Brain microvascular endothelial cell (primary cell): ENCODE measurements around the gene ITPRIPL2.

Experiments
- DNase-seq: peaks from one replicate; pipeline ENCODE4 v3.0.0-alpha.2; 2020
- H3K27ac ChIP-seq: fragments of 250-450 bp; sonication (Bioruptor Pico); 2 replicates; pipeline ENCODE4 v1.5.1; 2020; ENCODE audit warnings: mild to moderate bottlenecking, moderate library complexity
- H3K27me3 ChIP-seq: fragments of 250-450 bp; sonication (Bioruptor Pico); replicated peaks from 2 replicates; pipeline ENCODE4 v1.5.1; 2020; ENCODE audit warnings: mild to moderate bottlenecking
- H3K36me3 ChIP-seq: fragments of 250-450 bp; sonication (Bioruptor Pico); replicated peaks from 2 replicates; pipeline ENCODE4 v1.5.1; 2020; ENCODE audit warnings: mild to moderate bottlenecking
- H3K4me3 ChIP-seq: 2 replicates; pipeline ENCODE4 v1.5.1; 2011; ENCODE audit warnings: low read depth, mild to moderate bottlenecking, control low read depth, low read length, moderate library complexity
- CTCF ChIP-seq: IDR thresholded peaks from 2 replicates; pipeline ENCODE4 v1.5.1; 2011; ENCODE audit warnings: low read depth, mild to moderate bottlenecking, moderate library complexity, low read length, control low read depth, inconsistent platforms; ENCODE audit errors: missing control alignments
- in situ Hi-C: cut with HindIII; loops from 2 replicates; pipeline ENCODE4 v1.10.0; 2017; ENCODE audit warnings: low sequenced_read_pairs, low pct_ligation_motif_present

Gene ITPRIPL2

GRCh38 chr16:19098173-19098572 lies 15.6 kb upstream of the ITPRIPL2 start:
- Histone ChIP-seq H3K27me3 (no peaks in the 10 kb centered on the region), H3K36me3 (no peaks in the 10 kb centered on the region), H3K4me3 (no peak overlapping the region), H3K27ac (no peak overlapping the region)
- no peak for DNase-seq
- no peak for TF ChIP-seq CTCF
- in situ Hi-C loops, result no loop called here

GRCh38 chr16:19102187-19102872 lies 11.4 kb upstream of the ITPRIPL2 start:
- Histone ChIP-seq H3K4me3 (no peak overlapping the region), H3K27ac (no peak overlapping the region), H3K27me3 (no peaks in the 10 kb centered on the region), H3K36me3 (no peaks in the 10 kb centered on the region)
- no peak for TF ChIP-seq CTCF
- DNase-seq, result no peak
- in situ Hi-C loops, result no loop called here

GRCh38 chr16:19104607-19105006 lies 9.2 kb upstream of the ITPRIPL2 start:
- Histone ChIP-seq H3K27ac (no peak overlapping the region), H3K27me3 (no peaks in the 10 kb centered on the region), H3K4me3 (no peak overlapping the region), H3K36me3 (no peaks in the 10 kb centered on the region)
- DNase-seq, result no peak
- no peak for TF ChIP-seq CTCF
- in situ Hi-C loops, result no loop called here

- Histone ChIP-seq H3K4me3 (no peak overlapping the region), H3K36me3 (no peaks in the 10 kb centered on the region), H3K27me3 (no peaks in the 10 kb centered on the region), H3K27ac (no peak overlapping the region)
- DNase-seq, result no peak
- TF ChIP-seq CTCF, result no peak
- in situ Hi-C loops, result no loop called here
Measured at GRCh38 chr16:19105131-19105530, 8.6 kb upstream of the ITPRIPL2 start.

GRCh38 chr16:19105891-19106624 lies 7.7 kb upstream of the ITPRIPL2 start:
- Histone ChIP-seq H3K36me3 (no peaks in the 10 kb centered on the region), H3K27ac (no peak overlapping the region), H3K4me3 (no peak overlapping the region), H3K27me3 (no peaks in the 10 kb centered on the region)
- TF ChIP-seq CTCF, result no peak
- DNase-seq, result no peak
- in situ Hi-C loops, result no loop called here
